HEK293 (cell line): ENCODE data around the gene FADS1.

Source experiments
- CTCF ChIA-PET: fragments of 350-600 bp; formaldehyde crosslinking; extraction: SDS; loops from one replicate; lab custom pipeline; 2021; ENCODE audit warnings: antibody characterized with exemption; lab: Yijun Ruan, JAX
- POLR2A ChIA-PET: fragments of 300-600 bp; formaldehyde crosslinking; extraction: SDS; loops from one replicate; lab custom pipeline; 2020; ENCODE audit warnings: antibody characterized with exemption, inconsistent platforms; lab: Yijun Ruan, JAX
- H3K27ac ChIP-seq: fragments of 200-500 bp; sonication (Bioruptor generic); 2 replicates; pipeline ENCODE4 v1.5.1; 2014; ENCODE audit warnings: low read depth, low read length, control low read depth, inconsistent platforms; ENCODE audit errors: extremely low read depth
- H3K36me3 ChIP-seq, 2 experiments: fragments of 200-500 bp in 1 of 2; sonication (Bioruptor generic) in 1 of 2; 1 replicate in 1 of 2; 2 replicates in 1 of 2; pipeline ENCODE4 v1.5.1; 2014 to 2017; ENCODE audit warnings: inconsistent platforms in 2 of 2, low read length in 2 of 2; ENCODE audit not compliant: control insufficient read depth in 2 of 2, insufficient read depth in 1 of 2
- H3K4me1 ChIP-seq: fragments of 200-500 bp; sonication (Bioruptor generic); 2 replicates; pipeline ENCODE4 v1.5.1; 2014; ENCODE audit warnings: mild to moderate bottlenecking, low read length, inconsistent platforms; ENCODE audit not compliant: control insufficient read depth, insufficient read depth
- H3K4me3 ChIP-seq: 2 replicates; pipeline ENCODE4 v1.5.1; 2011; ENCODE audit warnings: low read depth, mild to moderate bottlenecking, control low read depth, low read length, moderate library complexity
- H3K9me3 ChIP-seq: fragments of 200-500 bp; sonication (Bioruptor generic); 2 replicates; pipeline ENCODE4 v1.5.1; 2014; ENCODE audit warnings: low read depth, low read length, inconsistent platforms; ENCODE audit not compliant: control insufficient read depth, insufficient read depth
- GFI1B ChIP-seq: fragments of 450-650 bp; formaldehyde crosslinking; IDR thresholded peaks from 2 replicates; pipeline ENCODE4 v1.5.1; 2016; ENCODE audit warnings: missing biosample characterization, missing genetic modification characterization
- GLIS1 ChIP-seq: fragments of 450-650 bp; formaldehyde crosslinking; IDR thresholded peaks from 2 replicates; pipeline ENCODE4 v1.5.1; 2016; ENCODE audit warnings: missing biosample characterization, missing genetic modification characterization
- HOXC10 ChIP-seq: sonication (generic); formaldehyde crosslinking; IDR thresholded peaks from 2 replicates; pipeline ENCODE4 v1.8.1; 2023; ENCODE audit warnings: mild to moderate bottlenecking, missing genetic modification reagents
- MZF1 ChIP-seq: fragments of 450-650 bp; formaldehyde crosslinking; IDR thresholded peaks from 2 replicates; pipeline ENCODE4 v1.5.1; 2017; ENCODE audit warnings: missing biosample characterization, missing genetic modification characterization, borderline replicate concordance
- SCRT1 ChIP-seq: fragments of 450-650 bp; formaldehyde crosslinking; IDR thresholded peaks from 2 replicates; pipeline ENCODE4 v1.5.1; 2016; ENCODE audit warnings: missing biosample characterization, missing genetic modification characterization, borderline replicate concordance
- ZBTB1 ChIP-seq: fragments of 450-650 bp; formaldehyde crosslinking; IDR thresholded peaks from 2 replicates; pipeline ENCODE4 v1.5.1; 2016; ENCODE audit warnings: missing biosample characterization, missing genetic modification characterization
- ZBTB21 ChIP-seq: fragments of 450-650 bp; formaldehyde crosslinking; IDR thresholded peaks from 2 replicates; pipeline ENCODE4 v1.5.1; 2017; ENCODE audit warnings: missing biosample characterization, missing genetic modification characterization
- ZNF19 ChIP-seq: fragments of 450-650 bp; formaldehyde crosslinking; IDR thresholded peaks from 2 replicates; pipeline ENCODE4; 2016; ENCODE audit warnings: missing biosample characterization, missing genetic modification characterization, low read depth
- ZNF292 ChIP-seq: fragments of 450-650 bp; formaldehyde crosslinking; IDR thresholded peaks from 2 replicates; pipeline ENCODE4 v1.5.1; 2016; ENCODE audit warnings: low read depth, missing biosample characterization, missing genetic modification characterization, borderline replicate concordance
- ZNF324 ChIP-seq: fragments of 450-650 bp; formaldehyde crosslinking; IDR thresholded peaks from 2 replicates; pipeline ENCODE4 v1.5.1; 2016; ENCODE audit warnings: missing biosample characterization, missing genetic modification characterization
- ZNF354C ChIP-seq: fragments of 450-650 bp; formaldehyde crosslinking; IDR thresholded peaks from 2 replicates; pipeline ENCODE4 v1.5.1; 2016; ENCODE audit warnings: missing biosample characterization, missing genetic modification characterization, low read depth, borderline replicate concordance
- ZNF366 ChIP-seq: fragments of 450-650 bp; formaldehyde crosslinking; conservative IDR thresholded peaks from 2 replicates; pipeline ENCODE4 v1.5.1; 2016; ENCODE audit warnings: missing biosample characterization, missing genetic modification characterization
- ZNF521 ChIP-seq: fragments of 450-650 bp; formaldehyde crosslinking; IDR thresholded peaks from 2 replicates; pipeline ENCODE4 v1.5.1; 2017; ENCODE audit warnings: missing biosample characterization, mild to moderate bottlenecking, missing genetic modification characterization
- ZNF610 ChIP-seq: fragments of 450-650 bp; formaldehyde crosslinking; IDR thresholded peaks from 2 replicates; pipeline ENCODE4 v1.5.1; 2016; ENCODE audit warnings: missing biosample characterization, missing genetic modification characterization, borderline replicate concordance
- ZNF621 ChIP-seq: fragments of 450-650 bp; formaldehyde crosslinking; IDR thresholded peaks from 2 replicates; pipeline ENCODE4 v1.5.1; 2017; ENCODE audit warnings: missing biosample characterization, missing genetic modification characterization
- ZNF626 ChIP-seq: fragments of 450-650 bp; sonication (Bioruptor Pico); formaldehyde crosslinking; IDR thresholded peaks from 2 replicates; pipeline ENCODE4 v1.5.1; 2018; ENCODE audit warnings: missing biosample characterization, missing genetic modification characterization, inconsistent platforms
- ZNF629 ChIP-seq: fragments of 450-650 bp; formaldehyde crosslinking; IDR thresholded peaks from 2 replicates; pipeline ENCODE4 v1.5.1; 2017; ENCODE audit warnings: missing biosample characterization, missing genetic modification characterization
- ZNF76 ChIP-seq: fragments of 450-650 bp; formaldehyde crosslinking; IDR thresholded peaks from 2 replicates; pipeline ENCODE4; 2016; ENCODE audit warnings: low read depth, missing biosample characterization, missing genetic modification characterization, borderline replicate concordance
- ZNF776 ChIP-seq: fragments of 450-650 bp; formaldehyde crosslinking; IDR thresholded peaks from 2 replicates; pipeline ENCODE4 v1.5.0; 2017; ENCODE audit warnings: missing biosample characterization, missing genetic modification characterization, borderline replicate concordance
- ZNF791 ChIP-seq: fragments of 450-650 bp; formaldehyde crosslinking; IDR thresholded peaks from 2 replicates; pipeline ENCODE4 v1.5.1; 2016; ENCODE audit warnings: missing biosample characterization, missing genetic modification characterization
- ZNF837 ChIP-seq: fragments of 450-650 bp; formaldehyde crosslinking; IDR thresholded peaks from 2 replicates; pipeline ENCODE4 v1.5.1; 2016; ENCODE audit warnings: missing biosample characterization, missing genetic modification characterization
- TF ChIP-seq, protein P1 (sequence below): fragments of 450-650 bp; formaldehyde crosslinking; IDR thresholded peaks from 2 replicates; pipeline ENCODE4 v1.5.1; 2016; ENCODE audit warnings: missing biosample characterization, missing genetic modification characterization
- TF ChIP-seq, protein P2 (sequence below): fragments of 450-650 bp; formaldehyde crosslinking; IDR thresholded peaks from 2 replicates; pipeline ENCODE4 v1.5.1; 2016; ENCODE audit warnings: missing biosample characterization, missing genetic modification characterization, borderline replicate concordance
- TF ChIP-seq, protein P3 (sequence below): fragments of 450-650 bp; formaldehyde crosslinking; IDR thresholded peaks from 2 replicates; pipeline ENCODE4 v1.5.1; 2016; ENCODE audit warnings: missing biosample characterization, missing genetic modification characterization

The FADS1 gene

DNA sequence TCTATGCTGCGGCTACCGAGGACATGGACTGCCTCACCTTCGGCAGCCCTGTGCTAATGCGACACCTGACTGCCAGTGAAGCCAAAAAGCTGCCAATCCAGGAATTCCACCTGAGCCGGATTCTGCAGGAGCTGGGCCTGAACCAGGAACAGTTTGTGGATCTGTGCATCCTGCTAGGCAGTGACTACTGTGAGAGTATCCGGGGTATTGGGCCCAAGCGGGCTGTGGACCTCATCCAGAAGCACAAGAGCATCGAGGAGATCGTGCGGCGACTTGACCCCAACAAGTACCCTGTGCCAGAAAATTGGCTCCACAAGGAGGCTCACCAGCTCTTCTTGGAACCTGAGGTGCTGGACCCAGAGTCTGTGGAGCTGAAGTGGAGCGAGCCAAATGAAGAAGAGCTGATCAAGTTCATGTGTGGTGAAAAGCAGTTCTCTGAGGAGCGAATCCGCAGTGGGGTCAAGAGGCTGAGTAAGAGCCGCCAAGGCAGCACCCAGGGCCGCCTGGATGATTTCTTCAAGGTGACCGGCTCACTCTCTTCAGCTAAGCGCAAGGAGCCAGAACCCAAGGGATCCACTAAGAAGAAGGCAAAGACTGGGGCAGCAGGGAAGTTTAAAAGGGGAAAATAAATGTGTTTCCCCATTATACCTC, 20.8 kb downstream of the FADS1 start:
- peaks cover 0 to 59% of the 10 kb centered on the region in 2 experiments; a peak in 2 of 3 replicates for H3K36me3 ChIP-seq
- POLR2A ChIA-PET, result interaction anchor here (1.1 to 1.7 kb wide), 3 partner anchors 21 to 286 kb away, joined by 4 to 8 read pairs (median 6); partner anchors contain the start of gene FADS1
- TF ChIP-seq ZNF19 (tag by site-specific recombination), result no peak
- TF ChIP-seq ZNF292 (tag by site-specific recombination), result no peak
- no peak for TF ChIP-seq ZNF791
- TF ChIP-seq GFI1B (tag by site-specific recombination), result no peak
- no peak for TF ChIP-seq ZNF837
- no peak for TF ChIP-seq SCRT1 (tag by site-specific recombination)
- no peak for TF ChIP-seq ZNF621 (tag by site-specific recombination)
- no peak for TF ChIP-seq ZNF610 (tag by site-specific recombination)
- no peak for TF ChIP-seq ZNF629 (tag by site-specific recombination)
- TF ChIP-seq ZBTB21, result no peak
- no peak for TF ChIP-seq ZNF776
- no peak for TF ChIP-seq ZNF324
- no peak for TF ChIP-seq ZNF76 (tag by site-specific recombination)
- TF ChIP-seq ZNF626 (tag by site-specific recombination), result no peak
- TF ChIP-seq ZNF521 (tag by site-specific recombination), result no peak
- TF ChIP-seq ZNF366 (tag by site-specific recombination), result no peak
- no peak for TF ChIP-seq HOXC10 (CRISPR knock-in tag)
- TF ChIP-seq, protein P1, sequence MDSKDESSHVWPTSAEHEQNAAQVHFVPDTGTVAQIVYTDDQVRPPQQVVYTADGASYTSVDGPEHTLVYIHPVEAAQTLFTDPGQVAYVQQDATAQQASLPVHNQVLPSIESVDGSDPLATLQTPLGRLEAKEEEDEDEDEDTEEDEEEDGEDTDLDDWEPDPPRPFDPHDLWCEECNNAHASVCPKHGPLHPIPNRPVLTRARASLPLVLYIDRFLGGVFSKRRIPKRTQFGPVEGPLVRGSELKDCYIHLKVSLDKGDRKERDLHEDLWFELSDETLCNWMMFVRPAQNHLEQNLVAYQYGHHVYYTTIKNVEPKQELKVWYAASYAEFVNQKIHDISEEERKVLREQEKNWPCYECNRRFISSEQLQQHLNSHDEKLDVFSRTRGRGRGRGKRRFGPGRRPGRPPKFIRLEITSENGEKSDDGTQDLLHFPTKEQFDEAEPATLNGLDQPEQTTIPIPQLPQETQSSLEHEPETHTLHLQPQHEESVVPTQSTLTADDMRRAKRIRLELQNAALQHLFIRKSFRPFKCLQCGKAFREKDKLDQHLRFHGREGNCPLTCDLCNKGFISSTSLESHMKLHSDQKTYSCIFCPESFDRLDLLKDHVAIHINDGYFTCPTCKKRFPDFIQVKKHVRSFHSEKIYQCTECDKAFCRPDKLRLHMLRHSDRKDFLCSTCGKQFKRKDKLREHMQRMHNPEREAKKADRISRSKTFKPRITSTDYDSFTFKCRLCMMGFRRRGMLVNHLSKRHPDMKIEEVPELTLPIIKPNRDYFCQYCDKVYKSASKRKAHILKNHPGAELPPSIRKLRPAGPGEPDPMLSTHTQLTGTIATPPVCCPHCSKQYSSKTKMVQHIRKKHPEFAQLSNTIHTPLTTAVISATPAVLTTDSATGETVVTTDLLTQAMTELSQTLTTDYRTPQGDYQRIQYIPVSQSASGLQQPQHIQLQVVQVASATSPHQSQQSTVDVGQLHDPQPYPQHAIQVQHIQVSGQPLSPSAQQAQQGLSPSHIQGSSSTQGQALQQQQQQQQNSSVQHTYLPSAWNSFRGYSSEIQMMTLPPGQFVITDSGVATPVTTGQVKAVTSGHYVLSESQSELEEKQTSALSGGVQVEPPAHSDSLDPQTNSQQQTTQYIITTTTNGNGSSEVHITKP (tag by site-specific recombination), result no peak
- TF ChIP-seq ZBTB1 (tag by site-specific recombination), result no peak
- TF ChIP-seq, all 188 proteins: peak for 0

DNA sequence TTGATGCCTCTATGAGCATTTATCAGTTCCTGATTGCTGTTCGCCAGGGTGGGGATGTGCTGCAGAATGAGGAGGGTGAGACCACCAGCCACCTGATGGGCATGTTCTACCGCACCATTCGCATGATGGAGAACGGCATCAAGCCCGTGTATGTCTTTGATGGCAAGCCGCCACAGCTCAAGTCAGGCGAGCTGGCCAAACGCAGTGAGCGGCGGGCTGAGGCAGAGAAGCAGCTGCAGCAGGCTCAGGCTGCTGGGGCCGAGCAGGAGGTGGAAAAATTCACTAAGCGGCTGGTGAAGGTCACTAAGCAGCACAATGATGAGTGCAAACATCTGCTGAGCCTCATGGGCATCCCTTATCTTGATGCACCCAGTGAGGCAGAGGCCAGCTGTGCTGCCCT, 21.3 kb downstream of the FADS1 start:
- TF ChIP-seq, protein P2, sequence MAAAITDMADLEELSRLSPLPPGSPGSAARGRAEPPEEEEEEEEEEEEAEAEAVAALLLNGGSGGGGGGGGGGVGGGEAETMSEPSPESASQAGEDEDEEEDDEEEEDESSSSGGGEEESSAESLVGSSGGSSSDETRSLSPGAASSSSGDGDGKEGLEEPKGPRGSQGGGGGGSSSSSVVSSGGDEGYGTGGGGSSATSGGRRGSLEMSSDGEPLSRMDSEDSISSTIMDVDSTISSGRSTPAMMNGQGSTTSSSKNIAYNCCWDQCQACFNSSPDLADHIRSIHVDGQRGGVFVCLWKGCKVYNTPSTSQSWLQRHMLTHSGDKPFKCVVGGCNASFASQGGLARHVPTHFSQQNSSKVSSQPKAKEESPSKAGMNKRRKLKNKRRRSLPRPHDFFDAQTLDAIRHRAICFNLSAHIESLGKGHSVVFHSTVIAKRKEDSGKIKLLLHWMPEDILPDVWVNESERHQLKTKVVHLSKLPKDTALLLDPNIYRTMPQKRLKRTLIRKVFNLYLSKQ, result no peak
- no peak for TF ChIP-seq MZF1 (tag by site-specific recombination)
- TF ChIP-seq, protein P3, sequence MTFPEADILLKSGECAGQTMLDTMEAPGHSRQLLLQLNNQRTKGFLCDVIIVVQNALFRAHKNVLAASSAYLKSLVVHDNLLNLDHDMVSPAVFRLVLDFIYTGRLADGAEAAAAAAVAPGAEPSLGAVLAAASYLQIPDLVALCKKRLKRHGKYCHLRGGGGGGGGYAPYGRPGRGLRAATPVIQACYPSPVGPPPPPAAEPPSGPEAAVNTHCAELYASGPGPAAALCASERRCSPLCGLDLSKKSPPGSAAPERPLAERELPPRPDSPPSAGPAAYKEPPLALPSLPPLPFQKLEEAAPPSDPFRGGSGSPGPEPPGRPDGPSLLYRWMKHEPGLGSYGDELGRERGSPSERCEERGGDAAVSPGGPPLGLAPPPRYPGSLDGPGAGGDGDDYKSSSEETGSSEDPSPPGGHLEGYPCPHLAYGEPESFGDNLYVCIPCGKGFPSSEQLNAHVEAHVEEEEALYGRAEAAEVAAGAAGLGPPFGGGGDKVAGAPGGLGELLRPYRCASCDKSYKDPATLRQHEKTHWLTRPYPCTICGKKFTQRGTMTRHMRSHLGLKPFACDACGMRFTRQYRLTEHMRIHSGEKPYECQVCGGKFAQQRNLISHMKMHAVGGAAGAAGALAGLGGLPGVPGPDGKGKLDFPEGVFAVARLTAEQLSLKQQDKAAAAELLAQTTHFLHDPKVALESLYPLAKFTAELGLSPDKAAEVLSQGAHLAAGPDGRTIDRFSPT (tag by site-specific recombination), result no peak
- TF ChIP-seq ZNF354C (tag by site-specific recombination), result no peak
- no peak for TF ChIP-seq GLIS1
- no peaks in the 10 kb centered on the region for H3K9me3 ChIP-seq
- ChIA-PET CTCF (interaction anchor here (0.6 to 5.1 kb wide), 6 partner anchors 11 to 287 kb away, joined by 3 to 57 read pairs (median 32); partner anchors contain the start of gene FADS2), POLR2A (no interaction called here)
- peaks cover 0 to 60% of the 10 kb centered on the region in 2 experiments; a peak in 2 of 3 replicates for H3K36me3 ChIP-seq
- H3K27ac ChIP-seq, result no peak overlapping the region
- 0 out of 2 replicates have a peak, but pooled peaks cover 3% of the 10 kb centered on the region for H3K4me1 ChIP-seq
- no peak overlapping the region for H3K4me3 ChIP-seq

More for the DNA sequence above, 20.8 kb downstream of the FADS1 start:
- H3K4me1 ChIP-seq, result 0 out of 2 replicates have a peak, but pooled peaks cover 3% of the 10 kb centered on the region
- no peak overlapping the region for H3K27ac ChIP-seq
- CTCF ChIA-PET, result interaction anchor here (0.6 to 5.1 kb wide), 13 partner anchors 8 to 308 kb away, joined by 3 to 57 read pairs (median 20); partner anchors contain the start of genes FADS1 and FADS2
- H3K4me3 ChIP-seq, result no peak overlapping the region
- H3K9me3 ChIP-seq, result no peaks in the 10 kb centered on the region
